ENCODE measurements around the gene LEO1. TPM values are rescaled to one million over a fixed set of nuclear protein-coding genes. Genes with fewer than 3 reads are reported as not detected.

The LEO1 gene
- total and polyA plus RNA-seq, 12 donors, result 6.6 to 44.6 (median 15.0) TPM

DNA sequence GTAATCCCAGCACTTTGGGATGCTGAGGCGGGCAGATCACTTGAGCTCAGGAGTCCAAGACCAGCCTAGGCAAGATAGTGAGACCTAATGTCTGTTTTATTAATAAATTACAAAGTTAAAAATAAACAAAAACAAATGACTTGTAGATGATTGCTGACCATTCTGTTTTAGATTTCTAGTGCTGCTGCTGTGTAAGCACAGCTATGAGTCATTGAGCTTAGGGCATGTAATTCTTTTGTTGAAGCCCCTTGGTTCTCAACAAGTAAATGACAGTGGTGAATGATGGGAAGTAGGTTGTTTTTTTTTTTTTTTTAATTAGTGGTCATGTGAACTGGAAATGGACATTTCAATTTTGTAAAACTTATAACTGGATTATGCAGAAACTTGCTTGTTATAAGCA, 63.3 kb downstream of the LEO1 start:
- no peaks in the 10 kb centered on the region for H3K4me1 ChIP-seq (replicated peaks in 1 of 2)
- TF ChIP-seq CTCF (IDR thresholded peaks at IDR 0.05) (no peak), POLR2A (IDR thresholded peaks at IDR 0.05) (no peak)
- no peak overlapping the region for H3K4me3 ChIP-seq
- no peak for DNase-seq
- H3K36me3 ChIP-seq (replicated peaks in 1 of 2), result peaks cover 0 to 18% of the 10 kb centered on the region in 2 donors
- no peak overlapping the region for H3K27ac ChIP-seq
- no peaks in the 10 kb centered on the region for H3K9me3 ChIP-seq (replicated peaks in 1 of 3)
- intact Hi-C loops (cut with DNase I), result no loop called here
- H3K27me3 ChIP-seq, result no peaks in the 10 kb centered on the region
- 96 to 100% (median 98%) methylated on average over 1 of the region's 1 CpG for WGBS, 4 donors

GRCh38 chr15:51907136-51907862, 64.3 kb downstream of the LEO1 start:
- no peak overlapping the region for H3K4me3 ChIP-seq
- intact Hi-C loops (cut with DNase I), result no loop called here
- peak in 2 of 7 donors; percentile 10 to 15 for DNase-seq
- TF ChIP-seq CTCF (IDR thresholded peaks at IDR 0.05), result no peak
- no peak for TF ChIP-seq POLR2A (IDR thresholded peaks at IDR 0.05)
- no peaks in the 10 kb centered on the region for H3K4me1 ChIP-seq (replicated peaks in 1 of 2)
- H3K27me3 ChIP-seq, result no peaks in the 10 kb centered on the region
- H3K36me3 ChIP-seq (replicated peaks in 1 of 2), result peaks cover 0 to 24% of the 10 kb centered on the region in 2 donors
- H3K9me3 ChIP-seq (replicated peaks in 1 of 3), result no peaks in the 10 kb centered on the region
- WGBS, 4 donors, result 80 to 93% (median 82%) methylated on average over 7 to 8 of the region's 8 CpGs
- no peak overlapping the region for H3K27ac ChIP-seq

- peaks cover 0 to 41% of the 10 kb centered on the region in 2 donors for H3K36me3 ChIP-seq (replicated peaks in 1 of 2)
- no peaks in the 10 kb centered on the region for H3K9me3 ChIP-seq (replicated peaks in 1 of 3)
- H3K27me3 ChIP-seq, result no peaks in the 10 kb centered on the region
- DNase-seq, result no peak
- no peak overlapping the region for H3K27ac ChIP-seq
- H3K4me3 ChIP-seq, result no peak overlapping the region
- WGBS, 4 donors, result 71 to 82% (median 73%) methylated on average over 4 of the region's 4 CpGs
- intact Hi-C loops (cut with DNase I), result no loop called here
- no peak for TF ChIP-seq POLR2A (IDR thresholded peaks at IDR 0.05)
- TF ChIP-seq CTCF (IDR thresholded peaks at IDR 0.05), result no peak
- H3K4me1 ChIP-seq (replicated peaks in 1 of 2), result no peaks in the 10 kb centered on the region
Measured at GRCh38 chr15:51904931-51905330, 66.6 kb downstream of the LEO1 start.

GRCh38 chr15:51904421-51904820, 67.2 kb downstream of the LEO1 start:
- no peak overlapping the region for H3K4me3 ChIP-seq
- H3K36me3 ChIP-seq (replicated peaks in 1 of 2), result peaks cover 0 to 46% of the 10 kb centered on the region in 2 donors
- H3K9me3 ChIP-seq (replicated peaks in 1 of 3), result no peaks in the 10 kb centered on the region
- no peak for DNase-seq
- H3K4me1 ChIP-seq (replicated peaks in 1 of 2), result no peaks in the 10 kb centered on the region
- no peaks in the 10 kb centered on the region for H3K27me3 ChIP-seq
- no peak for TF ChIP-seq CTCF (IDR thresholded peaks at IDR 0.05)
- TF ChIP-seq POLR2A (IDR thresholded peaks at IDR 0.05), result no peak
- no peak overlapping the region for H3K27ac ChIP-seq
- WGBS, 4 donors, result 54 to 87% (median 77%) methylated on average over 3 of the region's 3 CpGs
- intact Hi-C loops (cut with DNase I), result no loop called here

Data from adrenal gland (tissue), 12 donors.